Measurements from ENCODE around the gene BDH2. TPM values are rescaled to one million over a fixed set of nuclear protein-coding genes. Genes with fewer than 3 reads are reported as not detected.

Gene BDH2
- total and polyA plus RNA-seq, 2 donors (not counting 1 experiment from before 2014, with no cell fraction given): 67.2 to 70.5 TPM

DNA sequence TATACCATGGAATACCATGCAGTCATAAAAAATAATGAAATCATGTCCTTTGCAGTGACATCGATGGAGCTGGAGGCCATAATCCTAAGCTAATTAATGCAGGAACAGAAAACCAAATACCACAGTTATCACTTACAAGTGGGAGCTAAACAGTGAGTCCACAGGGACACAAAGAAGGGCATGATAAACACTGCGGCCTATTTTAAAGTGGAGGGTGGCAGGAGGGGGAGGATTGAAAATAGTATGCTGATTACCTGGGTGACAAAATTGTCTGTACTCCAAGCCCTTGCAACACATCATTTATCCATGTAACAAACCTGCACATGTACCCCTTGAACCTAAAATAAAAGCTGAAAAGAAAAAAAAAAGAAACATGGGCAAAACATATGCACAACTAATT lies 63.5 kb downstream of the BDH2 start:
- Histone ChIP-seq H2AFZ (ENCODE audit: low read length) (no peak overlapping the region), H3K27me3 (ENCODE audit: control insufficient read depth, insufficient read depth, low read length) (no peaks in the 10 kb centered on the region), H3K4me3 (replicated peaks in 1 of 4; ENCODE audit: control extremely low read depth in 1 of 4, insufficient read depth in 1 of 4, low read depth in 3 of 4, low read length in 4 of 4) (no peak overlapping the region), H3K4me1 (ENCODE audit: control insufficient read depth, extremely low read depth, insufficient read depth, low read length) (no peaks in the 10 kb centered on the region), H4K20me1 (ENCODE audit: control insufficient read depth, extremely low read depth, insufficient read depth, low read length) (no peaks in the 10 kb centered on the region), H3K9me3 (ENCODE audit: control insufficient read depth, insufficient read depth, low read depth, low read length) (no peaks in the 10 kb centered on the region), H3K9ac (ENCODE audit: insufficient read depth, low read length) (no peak overlapping the region), H3K79me2 (ENCODE audit: control insufficient read depth, insufficient read depth, low read length) (no peaks in the 10 kb centered on the region), H3K27ac (ENCODE audit: insufficient read depth, low read length) (no peak overlapping the region), H3K4me2 (ENCODE audit: extremely low read depth, insufficient read depth, low read length) (no peak overlapping the region), H3K36me3 (ENCODE audit: control insufficient read depth, insufficient read depth, low read length) (no peaks in the 10 kb centered on the region)
- no peak for DNase-seq (ENCODE audit: low read depth in 2 of 2)
- TF ChIP-seq EZH2 (IDR thresholded peaks at IDR 0.05; ENCODE audit: low read length, missing control alignments) (no peak), CTCF (conservative IDR thresholded peaks at IDR 0.05 in 1 of 2, IDR thresholded peaks at IDR 0.05 in 1 of 2; ENCODE audit: low read depth in 1 of 2, low read length in 2 of 2) (no peak)

DNA sequence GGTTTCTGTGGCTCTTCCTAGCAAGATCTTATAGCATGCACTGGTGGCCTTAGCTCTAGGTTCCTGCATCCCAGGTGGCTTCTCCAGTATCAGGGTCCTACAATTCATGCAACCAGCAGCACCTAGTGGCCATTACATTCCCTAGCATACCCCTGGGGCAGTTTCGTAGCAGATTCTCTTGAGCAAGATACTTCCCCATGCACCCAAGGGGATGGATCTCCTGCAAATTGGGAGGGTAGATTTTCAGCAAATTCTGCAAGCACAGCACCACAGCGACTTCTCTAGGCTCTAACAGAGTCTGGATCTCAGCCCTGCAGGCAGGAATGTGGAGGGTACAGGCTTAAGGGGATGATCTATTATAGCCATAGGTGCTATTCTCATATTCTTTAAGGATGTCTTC lies 67.1 kb downstream of the BDH2 start:
- H3K27me3 ChIP-seq (ENCODE audit: control insufficient read depth, insufficient read depth, low read length): no peaks in the 10 kb centered on the region
- H4K20me1 ChIP-seq (ENCODE audit: control insufficient read depth, extremely low read depth, insufficient read depth, low read length): no peaks in the 10 kb centered on the region
- no peak overlapping the region for H2AFZ ChIP-seq (ENCODE audit: low read length)
- TF ChIP-seq EZH2 (IDR thresholded peaks at IDR 0.05; ENCODE audit: low read length, missing control alignments): no peak
- TF ChIP-seq CTCF (conservative IDR thresholded peaks at IDR 0.05 in 1 of 2, IDR thresholded peaks at IDR 0.05 in 1 of 2; ENCODE audit: low read depth in 1 of 2, low read length in 2 of 2): peak; percentile 47 to 56
- no peaks in the 10 kb centered on the region for H3K79me2 ChIP-seq (ENCODE audit: control insufficient read depth, insufficient read depth, low read length)
- no peak overlapping the region for H3K27ac ChIP-seq (ENCODE audit: insufficient read depth, low read length)
- no peak overlapping the region for H3K4me2 ChIP-seq (ENCODE audit: extremely low read depth, insufficient read depth, low read length)
- H3K9me3 ChIP-seq (ENCODE audit: control insufficient read depth, insufficient read depth, low read depth, low read length): no peaks in the 10 kb centered on the region
- H3K36me3 ChIP-seq (ENCODE audit: control insufficient read depth, insufficient read depth, low read length): no peaks in the 10 kb centered on the region
- H3K4me1 ChIP-seq (ENCODE audit: control insufficient read depth, extremely low read depth, insufficient read depth, low read length): no peaks in the 10 kb centered on the region
- H3K4me3 ChIP-seq (replicated peaks in 1 of 4; ENCODE audit: control extremely low read depth in 1 of 4, insufficient read depth in 1 of 4, low read depth in 3 of 4, low read length in 4 of 4): no peak overlapping the region
- H3K9ac ChIP-seq (ENCODE audit: insufficient read depth, low read length): no peak overlapping the region
- peak; percentile 13 to 22 for DNase-seq (ENCODE audit: low read depth in 2 of 2)

GRCh38 chr4:103030791-103031190 lies 68.8 kb downstream of the BDH2 start:
- no peaks in the 10 kb centered on the region for H3K36me3 ChIP-seq (ENCODE audit: control insufficient read depth, insufficient read depth, low read length)
- H3K79me2 ChIP-seq (ENCODE audit: control insufficient read depth, insufficient read depth, low read length): no peaks in the 10 kb centered on the region
- no peak overlapping the region for H3K4me2 ChIP-seq (ENCODE audit: extremely low read depth, insufficient read depth, low read length)
- TF ChIP-seq CTCF (conservative IDR thresholded peaks at IDR 0.05 in 1 of 2, IDR thresholded peaks at IDR 0.05 in 1 of 2; ENCODE audit: low read depth in 1 of 2, low read length in 2 of 2) (no peak), EZH2 (IDR thresholded peaks at IDR 0.05; ENCODE audit: low read length, missing control alignments) (no peak)
- no peaks in the 10 kb centered on the region for H3K27me3 ChIP-seq (ENCODE audit: control insufficient read depth, insufficient read depth, low read length)
- no peak overlapping the region for H2AFZ ChIP-seq (ENCODE audit: low read length)
- no peak overlapping the region for H3K27ac ChIP-seq (ENCODE audit: insufficient read depth, low read length)
- H3K9me3 ChIP-seq (ENCODE audit: control insufficient read depth, insufficient read depth, low read depth, low read length): no peaks in the 10 kb centered on the region
- no peaks in the 10 kb centered on the region for H3K4me1 ChIP-seq (ENCODE audit: control insufficient read depth, extremely low read depth, insufficient read depth, low read length)
- H3K9ac ChIP-seq (ENCODE audit: insufficient read depth, low read length): no peak overlapping the region
- no peak overlapping the region for H3K4me3 ChIP-seq (replicated peaks in 1 of 4; ENCODE audit: control extremely low read depth in 1 of 4, insufficient read depth in 1 of 4, low read depth in 3 of 4, low read length in 4 of 4)
- H4K20me1 ChIP-seq (ENCODE audit: control insufficient read depth, extremely low read depth, insufficient read depth, low read length): no peaks in the 10 kb centered on the region
- no peak for DNase-seq (ENCODE audit: low read depth in 2 of 2)
